Measurements from ENCODE around the gene FOXQ1.

FOXQ1 gene

GRCh38 chr6:1322696-1323219 lies 10.9 kb downstream of the FOXQ1 start:
- Histone ChIP-seq H3K9me3 (ENCODE audit: control insufficient read depth, insufficient read depth, low read length) (peaks cover 4% of the 10 kb centered on the region; the same call in 1 of the 2 replicates), H3K79me2 (ENCODE audit: control insufficient read depth, low read length) (no peaks in the 10 kb centered on the region), H3F3A (ENCODE audit: control insufficient read depth, insufficient read depth) (no peaks in the 10 kb centered on the region), H3K4me2 (ENCODE audit: low read length) (no peak overlapping the region), H3K4me1 (ENCODE audit: control insufficient read depth, low read length) (no peaks in the 10 kb centered on the region), H3K9me2 (replicated peaks; ENCODE audit: control insufficient read depth, low read length) (no peaks in the 10 kb centered on the region), H3K36me3 (ENCODE audit: control insufficient read depth, low read length) (no peaks in the 10 kb centered on the region), H3K4me3 (ENCODE audit: low read length) (no peak overlapping the region), H3K27ac (ENCODE audit: low read depth, low read length) (no peak overlapping the region), H4K20me1 (ENCODE audit: control insufficient read depth, insufficient read depth, low read depth, low read length) (no peaks in the 10 kb centered on the region), H3K27me3 (ENCODE audit: control insufficient read depth, low read length) (peaks cover 17% of the 10 kb centered on the region)
- TF ChIP-seq CTCF (IDR thresholded peaks at IDR 0.05; ENCODE audit: low read depth, low read length, poor library complexity, severe bottlenecking) (no peak), EZH2phosphoT487 (IDR thresholded peaks at IDR 0.05; ENCODE audit: borderline replicate concordance, low read length) (no peak)

GRCh38 chr6:1324936-1325335 lies 13.0 kb downstream of the FOXQ1 start:
- Histone ChIP-seq H3K4me1 (ENCODE audit: control insufficient read depth, low read length) (no peaks in the 10 kb centered on the region), H3K4me2 (ENCODE audit: low read length) (no peak overlapping the region), H4K20me1 (ENCODE audit: control insufficient read depth, insufficient read depth, low read depth, low read length) (no peaks in the 10 kb centered on the region), H3K36me3 (ENCODE audit: control insufficient read depth, low read length) (no peaks in the 10 kb centered on the region), H3K79me2 (ENCODE audit: control insufficient read depth, low read length) (no peaks in the 10 kb centered on the region), H3K9me2 (replicated peaks; ENCODE audit: control insufficient read depth, low read length) (no peaks in the 10 kb centered on the region), H3K9me3 (ENCODE audit: control insufficient read depth, insufficient read depth, low read length) (no peaks in the 10 kb centered on the region), H3K4me3 (ENCODE audit: low read length) (no peak overlapping the region), H3K27me3 (ENCODE audit: control insufficient read depth, low read length) (peaks cover 17% of the 10 kb centered on the region), H3K27ac (ENCODE audit: low read depth, low read length) (no peak overlapping the region), H3F3A (ENCODE audit: control insufficient read depth, insufficient read depth) (no peaks in the 10 kb centered on the region)
- TF ChIP-seq CTCF (IDR thresholded peaks at IDR 0.05; ENCODE audit: low read depth, low read length, poor library complexity, severe bottlenecking) (no peak), EZH2phosphoT487 (IDR thresholded peaks at IDR 0.05; ENCODE audit: borderline replicate concordance, low read length) (no peak)

GRCh38 chr6:1325461-1326309 lies 13.8 kb downstream of the FOXQ1 start:
- Histone ChIP-seq H3K79me2 (ENCODE audit: control insufficient read depth, low read length) (no peaks in the 10 kb centered on the region), H3K27ac (ENCODE audit: low read depth, low read length) (no peak overlapping the region), H3K36me3 (ENCODE audit: control insufficient read depth, low read length) (no peaks in the 10 kb centered on the region), H3K4me3 (ENCODE audit: low read length) (no peak overlapping the region), H3K9me3 (ENCODE audit: control insufficient read depth, insufficient read depth, low read length) (peaks cover 4% of the 10 kb centered on the region; the same call in 1 of the 2 replicates), H3K9me2 (replicated peaks; ENCODE audit: control insufficient read depth, low read length) (no peaks in the 10 kb centered on the region), H3F3A (ENCODE audit: control insufficient read depth, insufficient read depth) (no peaks in the 10 kb centered on the region), H3K4me2 (ENCODE audit: low read length) (no peak overlapping the region), H3K27me3 (ENCODE audit: control insufficient read depth, low read length) (peaks cover 17% of the 10 kb centered on the region), H3K4me1 (ENCODE audit: control insufficient read depth, low read length) (no peaks in the 10 kb centered on the region), H4K20me1 (ENCODE audit: control insufficient read depth, insufficient read depth, low read depth, low read length) (no peaks in the 10 kb centered on the region)
- TF ChIP-seq EZH2phosphoT487 (IDR thresholded peaks at IDR 0.05; ENCODE audit: borderline replicate concordance, low read length) (no peak), CTCF (IDR thresholded peaks at IDR 0.05; ENCODE audit: low read depth, low read length, poor library complexity, severe bottlenecking) (no peak)
